ENCODE results near the gene RASIP1. TPM values are rescaled to one million over a fixed set of nuclear protein-coding genes. Genes with fewer than 3 reads are reported as not detected.
"Not testable (repeated sequence)": the region's sequence is repeated elsewhere in the genome, so short reads cannot be mapped to it uniquely, and the experiment has no call there.

Gene RASIP1
- polyA plus RNA-seq (2011; rRNA removed) (0.76 and 1.1 TPM in 2 replicates), polyA minus RNA-seq (2011; rRNA and poly(A)+ RNA removed) (0.33 and 0.77 TPM in 2 replicates)

DNA sequence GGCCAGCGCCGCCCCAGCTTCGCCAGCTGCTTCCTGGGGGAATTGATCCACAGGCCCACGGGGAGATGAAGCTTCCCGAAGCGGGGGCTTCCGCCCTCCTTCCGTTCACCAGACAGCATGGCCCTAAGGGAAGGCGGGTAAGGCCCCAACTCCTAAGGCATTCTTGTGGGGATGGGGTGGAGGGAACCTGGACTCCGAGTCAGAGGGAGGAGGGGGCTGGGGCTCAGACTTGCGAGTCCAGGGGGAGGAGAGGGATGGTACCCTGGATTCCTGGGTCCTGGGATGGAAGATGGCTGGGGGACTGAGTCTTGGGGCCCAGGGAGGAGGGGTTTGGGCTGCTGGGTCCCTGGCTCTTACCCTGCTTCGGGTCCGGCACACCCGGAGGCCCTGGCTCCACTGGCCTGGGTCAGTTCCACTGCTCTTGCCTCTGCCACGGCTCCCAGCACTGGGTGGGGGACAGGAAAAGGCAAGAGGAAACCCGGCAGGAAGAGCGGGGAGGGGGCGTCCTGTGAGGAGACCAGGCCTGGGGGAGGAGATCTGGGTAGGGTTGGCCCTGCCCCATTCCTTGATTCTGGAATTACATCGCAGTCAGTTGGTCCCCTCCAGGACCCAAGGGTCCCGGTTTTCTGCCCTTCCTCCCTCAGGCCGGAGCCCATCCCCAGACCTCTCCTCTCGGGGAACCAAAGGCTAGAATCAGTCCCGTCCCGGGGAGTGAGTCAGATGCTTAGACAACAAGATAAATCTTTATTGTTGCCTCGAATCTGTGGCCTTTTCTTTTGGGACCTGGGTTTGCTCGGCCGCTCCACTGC, at the start of gene RASIP1:
RASIP1 (minus strand) TSS at position 447 of the 809 bp plus-strand sequence; CDS start at position 119, 328 bp downstream.
- TF ChIP-seq CTCF (IDR thresholded peaks at IDR 0.05; ENCODE audit: insufficient read depth, low read depth, low read length) = no peak
- DNase-seq (ENCODE audit: low read depth) = no peak
- H3K27me3 ChIP-seq (ENCODE audit: control insufficient read depth, insufficient read depth, low read length) = no peaks in the 10 kb centered on the region
- POLR2A ChIA-PET = no interaction called here
- H3K4me3 ChIP-seq (ENCODE audit: low read depth, low read length) = peak within 1 kb of the TSS; percentile 44
- CTCF ChIA-PET = interaction anchor here (1.1 to 2.2 kb wide), 2 partner anchors 65 to 96 kb away, joined by 3 to 17 read pairs; partner anchors contain the start of gene HSD17B14
- no peaks in the 10 kb centered on the region for H3K36me3 ChIP-seq (ENCODE audit: control insufficient read depth, insufficient read depth, low read length)

GRCh38 chr19:48787331-48787730, 46.9 kb upstream of the RASIP1 start:
- POLR2A ChIA-PET = interaction anchor here (0.6 kb wide), 1 partner anchor 57 kb away, joined by 5 read pairs; no protein-coding TSS in a partner anchor
- not testable (repeated sequence) for H3K27me3 ChIP-seq (ENCODE audit: control insufficient read depth, insufficient read depth, low read length); DNase-seq (ENCODE audit: low read depth); H3K4me3 ChIP-seq (ENCODE audit: low read depth, low read length); H3K36me3 ChIP-seq (ENCODE audit: control insufficient read depth, insufficient read depth, low read length)
- CTCF ChIA-PET = interaction anchor here (0.6 to 6.3 kb wide), 48 partner anchors 7 to 438 kb away, joined by 3 to 195 read pairs (median 4); partner anchors contain the start of genes CA11, FUT2, HSD17B14 and PLEKHA4

DNA sequence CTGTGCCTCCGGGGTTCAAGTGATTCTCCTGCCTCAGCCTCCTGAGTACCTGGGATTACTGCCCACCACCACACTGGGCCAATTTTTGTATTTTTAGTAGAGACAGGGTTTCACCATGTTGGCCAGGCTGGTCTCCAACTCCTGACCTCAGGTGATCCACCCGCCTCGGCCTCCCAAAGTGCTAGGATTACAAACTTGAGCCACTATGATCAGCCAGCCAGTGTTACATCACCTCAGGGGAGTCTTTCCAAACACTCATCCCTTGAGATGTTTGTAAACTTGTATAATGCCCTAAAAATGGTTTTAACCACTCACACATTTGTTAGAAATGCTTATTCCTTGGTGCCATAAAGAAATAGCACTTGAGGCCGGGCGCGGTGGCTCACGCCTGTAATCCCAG, 46.0 kb upstream of the RASIP1 start:
- POLR2A ChIA-PET; H3K27me3 ChIP-seq (ENCODE audit: control insufficient read depth, insufficient read depth, low read length); H3K36me3 ChIP-seq (ENCODE audit: control insufficient read depth, insufficient read depth, low read length); H3K4me3 ChIP-seq (ENCODE audit: low read depth, low read length); DNase-seq (ENCODE audit: low read depth): not testable (repeated sequence)
- CTCF ChIA-PET = interaction anchor here (2.7 to 6.3 kb wide), 4 partner anchors 8 to 184 kb away, joined by 18 to 195 read pairs (median 32); no protein-coding TSS in a partner anchor

- no peaks in the 10 kb centered on the region for H3K27me3 ChIP-seq (ENCODE audit: control insufficient read depth, insufficient read depth, low read length)
- DNase-seq (ENCODE audit: low read depth) = no peak
- TF ChIP-seq CTCF (IDR thresholded peaks at IDR 0.05; ENCODE audit: insufficient read depth, low read depth, low read length) = no peak
- ChIA-PET CTCF (interaction anchor here (1.6 to 5.2 kb wide), 5 partner anchors 10 to 60 kb away, joined by 5 to 36 read pairs (median 9); partner anchors contain the start of gene HSD17B14), POLR2A (no interaction called here)
- no peaks in the 10 kb centered on the region for H3K36me3 ChIP-seq (ENCODE audit: control insufficient read depth, insufficient read depth, low read length)
- no peak overlapping the region for H3K4me3 ChIP-seq (ENCODE audit: low read depth, low read length)
These were observed 44.1 kb upstream of the RASIP1 start for GRCh38 chr19:48784527-48784926.

- no peaks in the 10 kb centered on the region for H3K27me3 ChIP-seq (ENCODE audit: control insufficient read depth, insufficient read depth, low read length)
- no peak for TF ChIP-seq CTCF (IDR thresholded peaks at IDR 0.05; ENCODE audit: insufficient read depth, low read depth, low read length)
- no peaks in the 10 kb centered on the region for H3K36me3 ChIP-seq (ENCODE audit: control insufficient read depth, insufficient read depth, low read length)
- ChIA-PET CTCF (interaction anchor here (1.0 to 1.7 kb wide), 4 partner anchors 24 to 237 kb away, joined by 3 to 4 read pairs (median 4); partner anchors contain the start of gene HSD17B14), POLR2A (no interaction called here)
- no peak for DNase-seq (ENCODE audit: low read depth)
- H3K4me3 ChIP-seq (ENCODE audit: low read depth, low read length) = no peak overlapping the region
These were observed 40.4 kb upstream of the RASIP1 start for GRCh38 chr19:48780631-48781391.
